ENCODE measurements around the gene CPNE2. TPM values are rescaled to one million over a fixed set of nuclear protein-coding genes. Genes with fewer than 3 reads are reported as not detected.

Gene CPNE2
- total RNA-seq, 1 donor from 2014 or later = 145 TPM

- Mint-ChIP-seq H3K4me1 (ENCODE audit: unreplicated experiment) (no peaks in the 10 kb centered on the region), H3K27ac (ENCODE audit: unreplicated experiment) (peak overlapping the region; percentile 41), H3K27me3 (ENCODE audit: unreplicated experiment) (peaks cover 5% of the 10 kb centered on the region)
These were observed 26.2 kb downstream of the CPNE2 start for GRCh38 chr16:57118461-57119084.

GRCh38 chr16:57123216-57123973, 31.0 kb downstream of the CPNE2 start:
- Mint-ChIP-seq H3K27me3 (ENCODE audit: unreplicated experiment) (peaks cover 5% of the 10 kb centered on the region), H3K36me3 (ENCODE audit: low read depth, unreplicated experiment) (peaks cover 56% of the 10 kb centered on the region), H3K4me1 (ENCODE audit: unreplicated experiment) (no peaks in the 10 kb centered on the region), H3K9me3 (ENCODE audit: unreplicated experiment) (no peaks in the 10 kb centered on the region), H3K4me3 (ENCODE audit: unreplicated experiment) (peak overlapping the region; percentile 72), H3K27ac (ENCODE audit: unreplicated experiment) (no peak overlapping the region)
- DNase-seq (ENCODE audit: low spot score) = no peak
- TF ChIP-seq CTCF (IDR thresholded peaks at IDR 0.05; ENCODE audit: unreplicated experiment) = no peak

More at GRCh38 chr16:57118461-57119084, 26.2 kb downstream of the CPNE2 start:
- TF ChIP-seq CTCF (IDR thresholded peaks at IDR 0.05; ENCODE audit: unreplicated experiment) = no peak
- Mint-ChIP-seq H3K36me3 (ENCODE audit: low read depth, unreplicated experiment) (peaks cover 37% of the 10 kb centered on the region), H3K4me3 (ENCODE audit: unreplicated experiment) (peak overlapping the region; percentile 81), H3K9me3 (ENCODE audit: unreplicated experiment) (no peaks in the 10 kb centered on the region)
- no peak for DNase-seq (ENCODE audit: low spot score)

- H3K27ac Mint-ChIP-seq (ENCODE audit: unreplicated experiment) = peak overlapping the region; percentile 24
- no peaks in the 10 kb centered on the region for H3K4me1 Mint-ChIP-seq (ENCODE audit: unreplicated experiment)
- peaks cover 4% of the 10 kb centered on the region for H3K27me3 Mint-ChIP-seq (ENCODE audit: unreplicated experiment)
- no peaks in the 10 kb centered on the region for H3K9me3 Mint-ChIP-seq (ENCODE audit: unreplicated experiment)
- no peak for DNase-seq (ENCODE audit: low spot score)
- peak overlapping the region; percentile 72 for H3K4me3 Mint-ChIP-seq (ENCODE audit: unreplicated experiment)
- no peak for TF ChIP-seq CTCF (IDR thresholded peaks at IDR 0.05; ENCODE audit: unreplicated experiment)
- H3K36me3 Mint-ChIP-seq (ENCODE audit: low read depth, unreplicated experiment) = peaks cover 60% of the 10 kb centered on the region
These were observed 31.7 kb downstream of the CPNE2 start for GRCh38 chr16:57123974-57124674.

GRCh38 chr16:57125376-57125775, 33.0 kb downstream of the CPNE2 start:
- no peak overlapping the region for H3K4me3 Mint-ChIP-seq (ENCODE audit: unreplicated experiment)
- H3K27ac Mint-ChIP-seq (ENCODE audit: unreplicated experiment) = no peak overlapping the region
- no peaks in the 10 kb centered on the region for H3K4me1 Mint-ChIP-seq (ENCODE audit: unreplicated experiment)
- TF ChIP-seq CTCF (IDR thresholded peaks at IDR 0.05; ENCODE audit: unreplicated experiment) = no peak
- H3K27me3 Mint-ChIP-seq (ENCODE audit: unreplicated experiment) = peaks cover 10% of the 10 kb centered on the region
- H3K9me3 Mint-ChIP-seq (ENCODE audit: unreplicated experiment) = no peaks in the 10 kb centered on the region
- DNase-seq (ENCODE audit: low spot score) = no peak
- H3K36me3 Mint-ChIP-seq (ENCODE audit: low read depth, unreplicated experiment) = peaks cover 60% of the 10 kb centered on the region
